Suprapubic skin (tissue), 4 donors: ENCODE measurements around the gene CHST9. TPM values are rescaled to one million over a fixed set of nuclear protein-coding genes. Genes with fewer than 3 reads are reported as not detected.

Source experiments
- DNase-seq, 2 donors: peaks; one replicate each; pipeline ENCODE4 v3.0.0-alpha.2; 2019; ENCODE audit warnings: low spot score in 2 of 2
- H3K27ac ChIP-seq: fragments of 200-600 bp; sonication (generic); one replicate; pipeline ENCODE4 v1.5.1; 2019
- H3K27me3 ChIP-seq: fragments of 200-600 bp; sonication (generic); one replicate; pipeline ENCODE4 v1.5.1; 2019
- H3K36me3 ChIP-seq: fragments of 200-600 bp; sonication (generic); one replicate; pipeline ENCODE4 v1.5.1; 2019
- H3K4me1 ChIP-seq: fragments of 200-600 bp; sonication (generic); one replicate; pipeline ENCODE4 v1.5.1; 2019
- H3K4me3 ChIP-seq: fragments of 200-600 bp; sonication (generic); one replicate; pipeline ENCODE4 v1.5.1; 2019; ENCODE audit warnings: mild to moderate bottlenecking
- H3K9me3 ChIP-seq: fragments of 200-600 bp; sonication (generic); one replicate; pipeline ENCODE4 v1.5.1; 2019
- CTCF ChIP-seq, 2 donors: fragments of 200-600 bp in 1 of 2; fragments of 450-650 bp in 1 of 2; sonication (generic) in 1 of 2; IDR thresholded peaks; one replicate each; pipeline ENCODE4 v1.5.1; 2016 to 2019; ENCODE audit warnings: antibody characterized with exemption in 2 of 2, mild to moderate bottlenecking in 1 of 2, moderate library complexity in 1 of 2
- EP300 ChIP-seq: sonication (generic); formaldehyde crosslinking; IDR thresholded peaks from one replicate; pipeline ENCODE4 v1.6.1; 2017; ENCODE audit warnings: antibody characterized with exemption
- POLR2A ChIP-seq, 2 donors: fragments of 450-650 bp; IDR thresholded peaks; one replicate each; pipeline ENCODE4 v1.6.1; 2017; ENCODE audit warnings: antibody characterized with exemption in 2 of 2, mild to moderate bottlenecking in 2 of 2, moderate library complexity in 2 of 2
- POLR2AphosphoS5 ChIP-seq, 3 donors: sonication (generic); formaldehyde crosslinking; IDR thresholded peaks; one replicate each; pipeline ENCODE4 v1.6.1; 2017; ENCODE audit warnings: antibody characterized with exemption in 3 of 3
- WGBS: methylation state at CpG from one replicate; pipeline ENCODE4 v1.1.5; 2018; 5-methylcytosine and 5-hydroxymethylcytosine counted together
- total RNA-seq, 4 donors: library from RNA; depleted of rRNA; stranded (reverse); fragments of >200 nt; gene quantifications; one replicate each; pipeline ENCODE4 v1.1.0, GENCODE V29; 2016

CHST9 gene
- total RNA-seq, 4 donors from 2014 or later = 0.08 to 2.0 (median 0.33) TPM

GRCh38 chr18:27022477-27022876, 162.6 kb downstream of the CHST9 start:
- DNase-seq = no peak
- H3K27me3 ChIP-seq = no peaks in the 10 kb centered on the region
- no peak for TF ChIP-seq POLR2A (IDR thresholded peaks at IDR 0.05)
- no peak for TF ChIP-seq EP300
- no peak for TF ChIP-seq POLR2AphosphoS5 (IDR thresholded peaks at IDR 0.05)
- TF ChIP-seq CTCF (IDR thresholded peaks at IDR 0.05) = no peak
- WGBS = 55% methylated on average over 3 of the region's 3 CpGs
- no peaks in the 10 kb centered on the region for H3K36me3 ChIP-seq
- no peak overlapping the region for H3K27ac ChIP-seq
- no peaks in the 10 kb centered on the region for H3K4me1 ChIP-seq
- no peak overlapping the region for H3K4me3 ChIP-seq
- H3K9me3 ChIP-seq = no peaks in the 10 kb centered on the region

- no peaks in the 10 kb centered on the region for H3K27me3 ChIP-seq
- TF ChIP-seq POLR2AphosphoS5 (IDR thresholded peaks at IDR 0.05) (no peak), CTCF (IDR thresholded peaks at IDR 0.05) (peak in 1 of 2 donors; percentile 42)
- no peak overlapping the region for H3K4me3 ChIP-seq
- 64% methylated on average over 2 of the region's 2 CpGs for WGBS
- H3K27ac ChIP-seq = no peak overlapping the region
- no peaks in the 10 kb centered on the region for H3K9me3 ChIP-seq
- no peaks in the 10 kb centered on the region for H3K4me1 ChIP-seq
- no peaks in the 10 kb centered on the region for H3K36me3 ChIP-seq
- DNase-seq = no peak
These were observed 167.1 kb downstream of the CHST9 start for GRCh38 chr18:27017901-27018500.

DNA sequence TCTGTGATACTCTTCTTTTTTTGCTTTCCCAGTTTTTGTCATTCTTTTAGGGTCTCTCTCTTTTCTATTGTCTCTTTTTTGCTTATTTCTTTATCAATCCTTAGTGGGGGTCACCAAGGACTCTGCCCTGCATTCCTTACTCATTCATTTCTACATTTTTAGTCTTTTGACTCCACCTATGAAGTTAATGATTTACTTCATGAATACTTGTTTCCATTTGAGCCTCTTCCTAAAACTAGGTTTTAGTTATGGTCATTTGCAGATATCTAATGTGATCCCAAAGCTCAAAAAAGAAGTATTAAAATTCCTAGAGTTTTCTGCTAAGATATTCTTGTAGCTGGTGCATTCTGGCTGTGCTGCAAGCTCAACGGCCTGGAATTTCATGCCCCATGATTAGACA, 170.3 kb downstream of the CHST9 start:
- H3K4me1 ChIP-seq = no peaks in the 10 kb centered on the region
- no peaks in the 10 kb centered on the region for H3K36me3 ChIP-seq
- no peaks in the 10 kb centered on the region for H3K27me3 ChIP-seq
- H3K9me3 ChIP-seq = no peaks in the 10 kb centered on the region
- 77% methylated on average over 1 of the region's 1 CpG for WGBS
- TF ChIP-seq CTCF (IDR thresholded peaks at IDR 0.05) (no peak), EP300 (no peak), POLR2A (IDR thresholded peaks at IDR 0.05) (no peak), POLR2AphosphoS5 (IDR thresholded peaks at IDR 0.05) (no peak)
- no peak for DNase-seq
- H3K4me3 ChIP-seq = no peak overlapping the region
- no peak overlapping the region for H3K27ac ChIP-seq

- no peak overlapping the region for H3K27ac ChIP-seq
- H3K4me1 ChIP-seq = no peaks in the 10 kb centered on the region
- TF ChIP-seq CTCF (IDR thresholded peaks at IDR 0.05) (no peak), POLR2A (IDR thresholded peaks at IDR 0.05) (no peak), EP300 (no peak), POLR2AphosphoS5 (IDR thresholded peaks at IDR 0.05) (no peak)
- 88% methylated on average over 2 of the region's 2 CpGs for WGBS
- no peak for DNase-seq
- H3K9me3 ChIP-seq = no peaks in the 10 kb centered on the region
- no peak overlapping the region for H3K4me3 ChIP-seq
- no peaks in the 10 kb centered on the region for H3K27me3 ChIP-seq
- no peaks in the 10 kb centered on the region for H3K36me3 ChIP-seq
These were observed 174.3 kb downstream of the CHST9 start for GRCh38 chr18:27010784-27011183.

DNA sequence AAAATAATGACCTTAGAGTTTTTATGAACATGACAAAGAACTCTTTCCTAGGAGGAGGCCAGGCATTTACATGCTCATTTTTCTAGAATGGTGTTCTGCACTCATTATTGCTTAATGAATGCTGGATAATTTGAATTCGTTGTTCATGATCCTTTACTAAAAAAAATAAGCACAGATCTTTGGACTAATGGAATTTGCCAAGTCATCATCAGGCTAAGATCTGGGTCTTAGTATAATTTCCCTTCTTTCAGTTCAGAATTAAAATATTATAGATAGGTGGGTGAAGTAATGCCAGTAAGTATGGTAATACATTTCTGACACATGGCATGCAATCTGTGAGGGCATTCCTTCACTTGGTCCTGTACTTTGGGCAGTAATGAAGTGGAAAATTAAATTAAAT, 175.8 kb downstream of the CHST9 start:
- WGBS = 78% methylated on average over 1 of the region's 1 CpG
- Histone ChIP-seq H3K27me3 (no peaks in the 10 kb centered on the region), H3K4me3 (no peak overlapping the region), H3K4me1 (no peaks in the 10 kb centered on the region), H3K9me3 (no peaks in the 10 kb centered on the region), H3K36me3 (no peaks in the 10 kb centered on the region), H3K27ac (no peak overlapping the region)
- no peak for TF ChIP-seq POLR2A (IDR thresholded peaks at IDR 0.05)
- TF ChIP-seq CTCF (IDR thresholded peaks at IDR 0.05) = no peak
- no peak for TF ChIP-seq EP300
- TF ChIP-seq POLR2AphosphoS5 (IDR thresholded peaks at IDR 0.05) = no peak
- DNase-seq = no peak
